ENCODE data around the gene MPG.
"Not testable (repeated sequence)": the region's sequence is repeated elsewhere in the genome, so short reads cannot be mapped to it uniquely, and the experiment has no call there.

Gene MPG

DNA sequence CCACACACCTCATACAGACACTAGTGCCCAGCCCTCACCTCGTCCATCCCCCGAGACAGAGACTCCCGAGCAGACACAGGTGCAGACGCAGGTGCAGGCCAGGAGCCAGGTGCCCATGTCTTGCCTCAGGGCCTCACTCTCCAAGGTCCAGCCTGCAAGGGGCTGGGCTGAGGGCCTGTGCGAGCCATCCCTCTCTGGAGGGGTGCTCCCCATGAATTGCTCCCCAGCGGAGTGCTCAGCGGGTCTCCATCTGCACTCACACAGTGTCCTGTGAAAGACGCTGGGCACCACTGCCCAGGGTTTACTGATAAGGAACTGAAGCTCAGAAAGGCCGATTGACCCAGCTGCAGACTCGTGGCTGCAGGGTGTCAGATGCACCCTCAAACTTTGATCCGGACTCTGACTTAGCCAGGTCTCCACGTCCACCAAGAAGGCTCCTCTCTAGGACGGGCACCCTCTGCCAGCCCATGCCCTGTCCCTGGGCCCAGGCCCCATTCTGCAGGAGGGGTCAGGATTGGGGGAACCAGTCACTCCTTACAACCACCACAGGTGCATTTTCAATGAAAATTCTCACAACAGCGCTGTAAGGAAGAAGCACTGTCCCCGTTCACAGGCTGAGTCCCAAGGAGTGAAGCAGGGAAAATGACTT is 41.6 kb upstream of the MPG start:
- CTCF ChIA-PET: no interaction called here
- POLR2A ChIA-PET: no interaction called here
- DNase-seq (ENCODE audit: extremely low spot score): no peak
- TF ChIP-seq CTCF (IDR thresholded peaks at IDR 0.05; ENCODE audit: control extremely low read depth, extremely low read depth, low read depth, missing control alignments): no peak

DNA sequence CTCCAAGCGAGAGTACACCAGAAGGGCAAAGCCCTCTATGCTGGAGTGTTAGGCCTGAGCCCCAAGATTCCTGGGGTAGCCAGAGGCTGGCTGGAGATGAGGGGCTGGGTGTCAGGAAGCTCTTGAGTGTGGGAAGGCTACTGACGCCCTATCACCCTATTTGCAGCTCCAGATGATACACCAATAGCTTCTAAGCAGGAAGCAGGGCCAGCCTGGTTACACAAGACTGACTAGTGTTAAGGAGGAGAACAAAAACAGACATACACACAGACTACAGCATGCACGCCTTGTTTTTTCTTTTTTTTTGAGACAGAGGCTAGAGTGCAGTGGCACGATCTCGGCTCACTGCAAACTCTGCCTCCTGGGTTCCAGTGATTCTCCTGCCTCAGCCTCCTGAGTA is 40.5 kb upstream of the MPG start:
- POLR2A ChIA-PET: no interaction called here

DNA sequence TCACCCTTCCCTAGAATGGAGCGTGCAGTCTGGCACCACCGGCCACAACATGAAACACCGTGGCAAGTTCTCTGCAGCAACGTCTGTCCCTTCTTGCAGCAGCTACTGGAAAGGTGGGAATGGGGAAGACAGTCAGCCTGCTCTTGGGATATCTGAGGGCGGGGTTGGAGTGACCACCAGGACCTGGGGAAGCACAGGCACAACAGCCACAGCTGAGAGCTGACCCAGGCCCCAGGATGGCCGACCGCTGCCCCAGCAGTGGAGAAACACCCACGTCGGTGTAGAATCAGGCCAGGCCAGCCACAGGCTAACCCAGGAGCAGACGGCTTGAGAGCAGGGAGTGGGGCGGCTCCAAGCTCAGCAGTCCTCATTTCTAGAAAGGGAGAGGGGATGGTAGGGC is 39.8 kb upstream of the MPG start:
- POLR2A ChIA-PET; DNase-seq (ENCODE audit: extremely low spot score): not testable (repeated sequence)
- CTCF ChIA-PET: interaction anchor here (1.4 to 2.2 kb wide), 3 partner anchors 10 to 59 kb away, joined by 5 to 11 read pairs (median 10); no protein-coding TSS in a partner anchor

More for the DNA sequence above, 40.5 kb upstream of the MPG start:
- no peak for TF ChIP-seq CTCF (IDR thresholded peaks at IDR 0.05; ENCODE audit: control extremely low read depth, extremely low read depth, low read depth, missing control alignments)
- no peak for DNase-seq (ENCODE audit: extremely low spot score)
- CTCF ChIA-PET: no interaction called here

DNA sequence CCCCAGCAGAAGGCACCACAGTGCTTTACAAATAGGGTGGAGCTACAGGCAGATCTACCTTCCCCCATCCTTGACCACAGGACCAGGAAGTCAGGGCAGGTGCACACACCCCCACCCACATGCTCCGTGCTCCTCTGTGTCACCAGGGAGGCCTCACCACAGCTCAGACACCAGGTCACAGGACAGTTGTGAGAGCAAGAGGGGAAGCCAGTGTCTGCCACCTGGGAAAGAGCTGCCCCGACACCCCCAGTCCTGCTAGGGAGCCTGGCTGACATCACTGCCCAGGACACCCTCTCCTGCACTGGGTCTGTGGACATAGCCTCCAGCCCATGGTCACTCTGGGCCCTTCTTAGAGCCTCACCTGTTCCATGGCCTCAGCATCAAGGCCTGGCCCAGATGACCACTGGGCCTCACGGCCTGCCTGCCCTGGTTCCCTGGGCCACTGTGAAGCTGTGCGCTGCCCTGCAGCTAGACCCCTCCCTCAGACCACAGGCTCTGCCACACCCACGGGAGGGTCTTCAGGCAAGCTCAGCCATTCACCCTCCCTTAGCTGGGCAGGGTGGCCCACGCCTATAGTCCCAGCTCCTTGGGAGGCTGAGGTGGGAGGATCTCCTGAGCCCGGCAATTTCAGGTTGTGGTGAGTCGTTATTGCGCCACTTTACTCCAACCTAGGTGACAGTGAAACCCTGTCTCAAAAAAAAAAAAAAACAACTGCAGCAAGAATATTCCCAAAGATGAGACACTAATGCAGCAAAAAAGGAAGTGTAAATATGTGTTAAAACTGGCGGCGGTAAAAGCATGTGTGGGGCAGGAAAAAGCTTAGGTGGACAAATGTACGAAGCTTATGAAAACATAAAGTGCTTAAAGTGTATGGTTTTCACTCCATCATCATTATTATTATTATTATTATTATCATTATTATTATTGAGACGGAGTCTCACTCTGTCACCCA is 38.8 kb upstream of the MPG start:
- DNase-seq (ENCODE audit: extremely low spot score): peak; percentile 89
- ChIA-PET CTCF (interaction anchor here (1.1 to 2.2 kb wide), 5 partner anchors 9 to 68 kb away, joined by 3 to 11 read pairs (median 5); no protein-coding TSS in a partner anchor), POLR2A (interaction anchor here (0.7 kb wide), 1 partner anchor 52 kb away, joined by 7 read pairs; no protein-coding TSS in a partner anchor)
- no peak for TF ChIP-seq CTCF (IDR thresholded peaks at IDR 0.05; ENCODE audit: control extremely low read depth, extremely low read depth, low read depth, missing control alignments)

DNA sequence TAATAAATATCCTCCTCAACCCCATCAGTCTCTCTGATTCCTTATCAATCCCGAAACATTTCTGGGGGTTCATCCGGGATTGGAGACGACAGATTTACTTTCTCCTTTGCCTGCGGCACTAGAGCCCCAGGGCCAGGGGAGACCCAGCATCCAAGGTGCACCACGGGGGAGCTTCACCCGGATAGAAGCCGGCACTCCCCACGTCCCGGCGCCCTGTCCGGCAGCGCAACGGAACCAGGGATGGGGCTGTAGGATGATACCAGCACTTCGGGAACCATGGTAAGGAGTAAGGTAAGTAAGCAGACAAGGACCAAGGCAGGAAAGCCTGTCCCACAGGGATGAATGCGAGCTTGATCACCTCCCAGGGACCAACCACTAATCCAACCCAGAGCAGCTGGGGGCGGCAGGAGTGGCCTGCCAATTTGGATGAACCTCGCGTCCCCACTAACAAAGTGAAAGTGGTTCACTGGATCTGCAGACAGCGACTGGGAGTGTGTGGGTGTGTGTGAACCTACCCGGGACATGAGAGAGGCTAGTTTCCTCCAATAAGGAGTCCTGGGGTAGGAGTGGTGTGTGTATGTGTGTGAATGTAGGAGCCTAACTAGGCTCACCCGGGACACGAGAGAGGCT is 36.5 kb upstream of the MPG start:
- DNase-seq (ENCODE audit: extremely low spot score): no peak
- POLR2A ChIA-PET: no interaction called here
- TF ChIP-seq CTCF (IDR thresholded peaks at IDR 0.05; ENCODE audit: control extremely low read depth, extremely low read depth, low read depth, missing control alignments): no peak
- CTCF ChIA-PET: interaction anchor here (1.0 kb wide), 1 partner anchor 24 kb away, joined by 3 read pairs; no protein-coding TSS in a partner anchor

- TF ChIP-seq CTCF (IDR thresholded peaks at IDR 0.05; ENCODE audit: control extremely low read depth, extremely low read depth, low read depth, missing control alignments): no peak
- CTCF ChIA-PET: no interaction called here
- no peak for DNase-seq (ENCODE audit: extremely low spot score)
- POLR2A ChIA-PET: no interaction called here
Observed at GRCh38 chr16:42069-42457, 36.0 kb upstream of the MPG start.

Measured in GM10248 (cell line).